Neural cell (in vitro differentiated cells): ENCODE data around the gene SH3BGRL.

Experiments
- CTCF ChIP-seq: fragments of 450-650 bp; IDR thresholded peaks from 2 replicates; pipeline ENCODE4 v1.5.1; 2014; ENCODE audit warnings: antibody characterized with exemption, mild to moderate bottlenecking, moderate library complexity; ENCODE audit not compliant: poor library complexity, severe bottlenecking
- EP300 ChIP-seq: fragments of 450-650 bp; conservative IDR thresholded peaks from 2 replicates; pipeline ENCODE4 v1.6.1; 2014; ENCODE audit warnings: antibody characterized with exemption, mild to moderate bottlenecking, moderate library complexity; ENCODE audit not compliant: poor library complexity, severe bottlenecking
- POLR2AphosphoS5 ChIP-seq: IDR thresholded peaks from 2 replicates; pipeline ENCODE4 v1.6.1; 2012

GRCh38 chrX:81336455-81337152 lies 134.7 kb downstream of the SH3BGRL start:
- TF ChIP-seq CTCF = no peak
- TF ChIP-seq POLR2AphosphoS5 = no peak
- no peak for TF ChIP-seq EP300
